Liver (tissue), 9 donors: ENCODE data around the gene CAPN1. TPM values are rescaled to one million over a fixed set of nuclear protein-coding genes. Genes with fewer than 3 reads are reported as not detected.

Experiments used
- DNase-seq: peaks from one replicate; pipeline ENCODE4 v3.0.0-alpha.2; 2017; ENCODE audit warnings: low spot score
- H3K27ac ChIP-seq, 2 donors: one replicate each; pipeline ENCODE4 v1.7.0; 2013; ENCODE audit warnings: inconsistent platforms in 2 of 2, low read length in 2 of 2, control low read depth in 1 of 2, low read depth in 1 of 2, mild to moderate bottlenecking in 1 of 2
- H3K27me3 ChIP-seq, 4 donors: one replicate each; pipeline versions ENCODE4 v1.6.1 to v1.7.0; 2013; ENCODE audit warnings: low read length in 3 of 4, inconsistent platforms in 1 of 4, mild to moderate bottlenecking in 1 of 4, moderate library complexity in 1 of 4; ENCODE audit not compliant: control insufficient read depth in 4 of 4, insufficient read depth in 4 of 4
- H3K36me3 ChIP-seq, 4 donors: one replicate each; pipeline versions ENCODE4 v1.6.1 to v1.7.0; 2013; ENCODE audit warnings: low read length in 3 of 4, mild to moderate bottlenecking in 3 of 4, low read depth in 1 of 4, moderate library complexity in 1 of 4; ENCODE audit not compliant: control insufficient read depth in 4 of 4, insufficient read depth in 3 of 4
- H3K4me1 ChIP-seq, 4 donors: one replicate each; pipeline versions ENCODE4 v1.6.1 to v1.7.0; 2013; ENCODE audit warnings: low read length in 3 of 4, mild to moderate bottlenecking in 3 of 4, moderate library complexity in 1 of 4; ENCODE audit not compliant: control insufficient read depth in 4 of 4, insufficient read depth in 4 of 4
- H3K4me3 ChIP-seq, 3 donors: one replicate each; pipeline versions ENCODE4 v1.6.1 to v1.7.0; 2013; ENCODE audit warnings: low read length in 3 of 3, control low read depth in 1 of 3, low read depth in 1 of 3, mild to moderate bottlenecking in 1 of 3
- H3K9ac ChIP-seq, 2 donors: one replicate each; pipeline ENCODE4 v1.7.0; 2013; ENCODE audit warnings: low read length in 2 of 2, mild to moderate bottlenecking in 2 of 2, moderate library complexity in 2 of 2, control low read depth in 1 of 2, low read depth in 1 of 2
- H3K9me3 ChIP-seq, 4 donors: one replicate each; pipeline versions ENCODE4 v1.6.1 to v1.7.0; 2013; ENCODE audit warnings: low read length in 3 of 4; ENCODE audit not compliant: control insufficient read depth in 4 of 4
- FOXA1 ChIP-seq: IDR thresholded peaks from 2 replicates; pipeline ENCODE4 v1.6.1; 2016; ENCODE audit warnings: antibody characterized with exemption
- FOXA2 ChIP-seq: IDR thresholded peaks from 2 replicates; pipeline ENCODE4 v1.6.1; 2016; ENCODE audit warnings: antibody characterized with exemption
- GABPA ChIP-seq, 2 donors: IDR thresholded peaks in 1 of 2; conservative IDR thresholded peaks in 1 of 2; 2 replicates each; pipeline ENCODE4 v1.6.1; 2016; ENCODE audit warnings: antibody characterized with exemption in 2 of 2, mild to moderate bottlenecking in 1 of 2, moderate library complexity in 1 of 2
- HNF4A ChIP-seq, 2 donors: conservative IDR thresholded peaks; 2 replicates each; pipeline ENCODE4 v1.6.1; 2016; ENCODE audit warnings: antibody characterized with exemption in 2 of 2, mild to moderate bottlenecking in 2 of 2
- HNF4G ChIP-seq: IDR thresholded peaks from 2 replicates; pipeline ENCODE4 v1.6.1; 2016; ENCODE audit warnings: antibody characterized with exemption
- JUND ChIP-seq, 2 donors: IDR thresholded peaks; 2 replicates each; pipeline ENCODE4 v1.6.1; 2016; ENCODE audit warnings: antibody characterized with exemption in 2 of 2
- NR2F2 ChIP-seq: IDR thresholded peaks from 2 replicates; pipeline ENCODE4 v1.6.1; 2016; ENCODE audit warnings: antibody characterized with exemption
- RAD21 ChIP-seq, 2 donors: IDR thresholded peaks; 2 replicates each; pipeline ENCODE4 v1.6.1; 2016; ENCODE audit warnings: antibody characterized with exemption in 2 of 2, mild to moderate bottlenecking in 2 of 2
- RXRA ChIP-seq, 2 donors: IDR thresholded peaks; 2 replicates each; pipeline ENCODE4 v1.6.1; 2017 to 2018; ENCODE audit warnings: antibody characterized with exemption in 2 of 2, mild to moderate bottlenecking in 1 of 2
- SP1 ChIP-seq: IDR thresholded peaks from 2 replicates; pipeline ENCODE4 v1.6.1; 2018; ENCODE audit warnings: antibody characterized with exemption, mild to moderate bottlenecking
- YY1 ChIP-seq: IDR thresholded peaks from 2 replicates; pipeline ENCODE4 v1.6.1; 2016; ENCODE audit warnings: antibody characterized with exemption, mild to moderate bottlenecking
- WGBS: extraction: QIAGEN DNeasy Blood & Tissue Kit; methylation state at CpG from one replicate; pipeline ENCODE4 v1.1.7; 2013; 5-methylcytosine and 5-hydroxymethylcytosine counted together
- polyA plus RNA-seq, 2 donors: library from polyadenylated mRNA; stranded (reverse) in 1 of 2; unstranded in 1 of 2; fragments of 200-250 nt in 1 of 2; fragments of >200 nt in 1 of 2; fragmentation: Nextera tagmentation in 1 of 2; extraction: Ambion mirVana in 1 of 2; gene quantifications; one replicate each; pipeline versions ENCODE4 v1.2.1 to v1.2.3, GENCODE V29; 2013 to 2015
- total RNA-seq, 2 donors: library from RNA; depleted of rRNA; stranded (reverse); fragments of >200 nt; gene quantifications; one replicate each; pipeline ENCODE4 v1.2.3, GENCODE V29; 2014
- TF ChIP-seq, protein P1 (sequence below): IDR thresholded peaks from 2 replicates; pipeline ENCODE4 v1.6.1; 2016; ENCODE audit warnings: antibody characterized with exemption, mild to moderate bottlenecking
- TF ChIP-seq, protein P2 (sequence below): fragments of 150-350 bp; IDR thresholded peaks from 2 replicates; pipeline ENCODE4 v1.5.1; 2017; ENCODE audit warnings: improper control_type of control experiment, low read depth, low read length; ENCODE audit not compliant: missing input control
- TF ChIP-seq, protein P3 (sequence below): IDR thresholded peaks from 2 replicates; pipeline ENCODE4 v1.6.1; 2016; ENCODE audit warnings: antibody characterized with exemption
- TF ChIP-seq, protein P4 (sequence below): IDR thresholded peaks from 2 replicates; pipeline ENCODE4 v1.6.1; 2016; ENCODE audit warnings: antibody characterized with exemption
- TF ChIP-seq, protein P5 (sequence below): IDR thresholded peaks from 2 replicates; pipeline ENCODE4 v1.6.1; 2016; ENCODE audit warnings: antibody characterized with exemption
- donor health status: healthy.
- donor health status: healthy.
- donor health status: healthy.
- donor health status: healthy.
- donor health status: healthy.

The CAPN1 gene
- total and polyA plus RNA-seq, 4 donors: 39.6 to 183 (median 65.1) TPM

DNA sequence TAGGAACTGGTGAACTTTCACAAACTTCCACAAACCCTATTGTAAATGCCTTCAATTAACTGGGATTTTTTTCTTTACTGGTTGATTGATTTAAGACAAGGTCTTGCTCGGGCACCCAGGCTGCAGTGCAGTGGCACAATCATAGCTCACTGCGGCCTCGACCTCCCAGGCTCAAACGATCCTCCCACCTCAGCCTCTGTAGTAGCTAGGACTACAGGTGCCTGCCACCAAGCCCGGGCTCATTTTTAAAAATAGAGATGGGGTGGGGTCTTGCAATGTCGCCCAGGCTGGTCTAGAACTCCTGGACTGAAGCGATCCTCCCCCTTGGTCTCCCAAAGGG lies 44.3 kb downstream of the CAPN1 start:
- H3K4me3 ChIP-seq: peak overlapping the region; percentile 41 to 61 (median 44)
- TF ChIP-seq JUND (IDR thresholded peaks at IDR 0.05): no peak
- no peak for TF ChIP-seq RAD21 (IDR thresholded peaks at IDR 0.05)
- TF ChIP-seq YY1: no peak
- TF ChIP-seq FOXA1: no peak
- TF ChIP-seq, protein P1, sequence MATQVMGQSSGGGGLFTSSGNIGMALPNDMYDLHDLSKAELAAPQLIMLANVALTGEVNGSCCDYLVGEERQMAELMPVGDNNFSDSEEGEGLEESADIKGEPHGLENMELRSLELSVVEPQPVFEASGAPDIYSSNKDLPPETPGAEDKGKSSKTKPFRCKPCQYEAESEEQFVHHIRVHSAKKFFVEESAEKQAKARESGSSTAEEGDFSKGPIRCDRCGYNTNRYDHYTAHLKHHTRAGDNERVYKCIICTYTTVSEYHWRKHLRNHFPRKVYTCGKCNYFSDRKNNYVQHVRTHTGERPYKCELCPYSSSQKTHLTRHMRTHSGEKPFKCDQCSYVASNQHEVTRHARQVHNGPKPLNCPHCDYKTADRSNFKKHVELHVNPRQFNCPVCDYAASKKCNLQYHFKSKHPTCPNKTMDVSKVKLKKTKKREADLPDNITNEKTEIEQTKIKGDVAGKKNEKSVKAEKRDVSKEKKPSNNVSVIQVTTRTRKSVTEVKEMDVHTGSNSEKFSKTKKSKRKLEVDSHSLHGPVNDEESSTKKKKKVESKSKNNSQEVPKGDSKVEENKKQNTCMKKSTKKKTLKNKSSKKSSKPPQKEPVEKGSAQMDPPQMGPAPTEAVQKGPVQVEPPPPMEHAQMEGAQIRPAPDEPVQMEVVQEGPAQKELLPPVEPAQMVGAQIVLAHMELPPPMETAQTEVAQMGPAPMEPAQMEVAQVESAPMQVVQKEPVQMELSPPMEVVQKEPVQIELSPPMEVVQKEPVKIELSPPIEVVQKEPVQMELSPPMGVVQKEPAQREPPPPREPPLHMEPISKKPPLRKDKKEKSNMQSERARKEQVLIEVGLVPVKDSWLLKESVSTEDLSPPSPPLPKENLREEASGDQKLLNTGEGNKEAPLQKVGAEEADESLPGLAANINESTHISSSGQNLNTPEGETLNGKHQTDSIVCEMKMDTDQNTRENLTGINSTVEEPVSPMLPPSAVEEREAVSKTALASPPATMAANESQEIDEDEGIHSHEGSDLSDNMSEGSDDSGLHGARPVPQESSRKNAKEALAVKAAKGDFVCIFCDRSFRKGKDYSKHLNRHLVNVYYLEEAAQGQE: no peak
- no peaks in the 10 kb centered on the region for H3K27me3 ChIP-seq
- H3K27ac ChIP-seq: no peak overlapping the region
- DNase-seq: no peak
- 57% methylated on average over 7 of the region's 7 CpGs for WGBS
- peaks cover 0 to 14% (median 9%) of the 10 kb centered on the region in 4 donors for H3K4me1 ChIP-seq
- H3K9ac ChIP-seq: peak overlapping the region; percentile 26 to 67
- no peaks in the 10 kb centered on the region for H3K9me3 ChIP-seq
- H3K36me3 ChIP-seq: peaks cover 0 to 2% (median 0%) of the 10 kb centered on the region in 4 donors

DNA sequence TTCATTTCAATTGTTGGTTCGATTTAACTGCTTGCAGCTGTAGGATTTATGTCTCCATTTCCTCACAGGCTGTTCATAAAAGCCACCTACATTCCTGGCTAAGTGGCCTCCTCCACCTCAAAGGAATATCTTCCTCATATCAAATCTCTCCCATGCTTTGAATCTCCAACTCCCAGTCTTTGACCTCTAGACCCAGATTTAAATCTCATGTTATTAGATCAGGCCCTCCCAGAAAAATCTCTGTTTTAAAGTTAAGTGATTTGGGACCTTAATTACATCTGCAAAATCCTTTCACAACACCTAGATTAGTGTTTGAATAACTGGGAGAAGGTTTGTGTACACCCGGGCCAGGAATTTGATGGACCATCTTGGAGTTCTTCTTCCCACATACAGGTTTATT lies 46.2 kb downstream of the CAPN1 start:
- no peaks in the 10 kb centered on the region for H3K27me3 ChIP-seq
- DNase-seq: no peak
- no peaks in the 10 kb centered on the region for H3K9me3 ChIP-seq
- H3K36me3 ChIP-seq: peaks cover 0 to 2% (median 0%) of the 10 kb centered on the region in 4 donors
- TF ChIP-seq, protein P2, sequence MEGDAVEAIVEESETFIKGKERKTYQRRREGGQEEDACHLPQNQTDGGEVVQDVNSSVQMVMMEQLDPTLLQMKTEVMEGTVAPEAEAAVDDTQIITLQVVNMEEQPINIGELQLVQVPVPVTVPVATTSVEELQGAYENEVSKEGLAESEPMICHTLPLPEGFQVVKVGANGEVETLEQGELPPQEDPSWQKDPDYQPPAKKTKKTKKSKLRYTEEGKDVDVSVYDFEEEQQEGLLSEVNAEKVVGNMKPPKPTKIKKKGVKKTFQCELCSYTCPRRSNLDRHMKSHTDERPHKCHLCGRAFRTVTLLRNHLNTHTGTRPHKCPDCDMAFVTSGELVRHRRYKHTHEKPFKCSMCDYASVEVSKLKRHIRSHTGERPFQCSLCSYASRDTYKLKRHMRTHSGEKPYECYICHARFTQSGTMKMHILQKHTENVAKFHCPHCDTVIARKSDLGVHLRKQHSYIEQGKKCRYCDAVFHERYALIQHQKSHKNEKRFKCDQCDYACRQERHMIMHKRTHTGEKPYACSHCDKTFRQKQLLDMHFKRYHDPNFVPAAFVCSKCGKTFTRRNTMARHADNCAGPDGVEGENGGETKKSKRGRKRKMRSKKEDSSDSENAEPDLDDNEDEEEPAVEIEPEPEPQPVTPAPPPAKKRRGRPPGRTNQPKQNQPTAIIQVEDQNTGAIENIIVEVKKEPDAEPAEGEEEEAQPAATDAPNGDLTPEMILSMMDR: no peak
- no peak overlapping the region for H3K27ac ChIP-seq
- no peak overlapping the region for H3K4me3 ChIP-seq
- 89% methylated on average over 2 of the region's 2 CpGs for WGBS
- H3K4me1 ChIP-seq: peaks cover 0 to 14% (median 6%) of the 10 kb centered on the region in 4 donors
- H3K9ac ChIP-seq: no peak overlapping the region

DNA sequence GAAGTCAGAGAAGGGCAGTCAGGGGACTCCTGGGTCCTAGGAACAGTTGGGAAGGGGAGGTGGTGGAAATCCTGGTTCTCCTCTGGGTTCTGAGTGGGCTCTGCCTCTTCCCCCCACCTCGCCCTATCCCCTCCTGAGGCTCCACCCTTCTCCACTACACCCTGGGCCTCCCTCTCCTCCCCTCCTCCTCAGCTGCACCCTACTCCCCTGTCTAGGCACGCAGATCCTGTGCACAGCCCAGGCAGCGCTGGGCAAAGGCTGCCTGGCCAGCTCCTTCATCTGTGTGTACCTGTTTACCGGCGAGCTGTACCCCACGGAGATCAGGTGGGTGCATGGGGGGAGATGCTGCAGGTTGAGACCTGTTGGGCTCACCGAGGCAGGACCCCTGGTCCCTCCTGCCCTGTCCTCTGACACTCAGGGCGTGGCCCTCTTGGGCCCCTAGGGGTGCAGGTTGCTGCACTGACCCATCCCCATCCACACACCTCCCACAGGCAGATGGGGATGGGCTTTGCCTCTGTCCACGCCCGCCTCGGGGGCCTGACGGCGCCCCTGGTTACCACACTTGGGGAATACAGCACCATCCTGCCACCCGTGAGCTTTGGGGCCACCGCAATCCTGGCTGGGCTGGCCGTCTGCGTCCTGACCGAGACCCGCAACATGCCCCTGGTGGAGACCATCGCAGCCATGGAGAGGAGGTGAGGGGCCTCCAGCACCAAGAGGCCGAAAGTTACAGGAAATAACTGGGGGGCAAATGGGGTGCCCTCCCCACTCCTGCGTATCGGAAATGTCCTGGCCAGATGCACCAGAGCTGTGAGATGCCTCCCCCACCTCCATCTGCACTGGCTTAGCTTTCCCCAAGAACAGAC lies 54.7 kb downstream of the CAPN1 start:
- no peak overlapping the region for H3K4me3 ChIP-seq
- H3K36me3 ChIP-seq: no peaks in the 10 kb centered on the region
- H3K9me3 ChIP-seq: no peaks in the 10 kb centered on the region
- H3K27me3 ChIP-seq: no peaks in the 10 kb centered on the region
- H3K4me1 ChIP-seq: no peaks in the 10 kb centered on the region
- WGBS: 89% methylated on average over 23 of the region's 23 CpGs
- no peak overlapping the region for H3K27ac ChIP-seq
- DNase-seq: no peak
- H3K9ac ChIP-seq: no peak overlapping the region
- TF ChIP-seq FOXA1 (no peak), HNF4G (no peak), RXRA (IDR thresholded peaks at IDR 0.05) (no peak), HNF4A (conservative IDR thresholded peaks at IDR 0.05) (no peak), FOXA2 (no peak), GABPA (IDR thresholded peaks at IDR 0.05 in 1 of 2, conservative IDR thresholded peaks at IDR 0.05 in 1 of 2) (no peak), SP1 (no peak), YY1 (no peak), NR2F2 (no peak)
- TF ChIP-seq, protein P3, sequence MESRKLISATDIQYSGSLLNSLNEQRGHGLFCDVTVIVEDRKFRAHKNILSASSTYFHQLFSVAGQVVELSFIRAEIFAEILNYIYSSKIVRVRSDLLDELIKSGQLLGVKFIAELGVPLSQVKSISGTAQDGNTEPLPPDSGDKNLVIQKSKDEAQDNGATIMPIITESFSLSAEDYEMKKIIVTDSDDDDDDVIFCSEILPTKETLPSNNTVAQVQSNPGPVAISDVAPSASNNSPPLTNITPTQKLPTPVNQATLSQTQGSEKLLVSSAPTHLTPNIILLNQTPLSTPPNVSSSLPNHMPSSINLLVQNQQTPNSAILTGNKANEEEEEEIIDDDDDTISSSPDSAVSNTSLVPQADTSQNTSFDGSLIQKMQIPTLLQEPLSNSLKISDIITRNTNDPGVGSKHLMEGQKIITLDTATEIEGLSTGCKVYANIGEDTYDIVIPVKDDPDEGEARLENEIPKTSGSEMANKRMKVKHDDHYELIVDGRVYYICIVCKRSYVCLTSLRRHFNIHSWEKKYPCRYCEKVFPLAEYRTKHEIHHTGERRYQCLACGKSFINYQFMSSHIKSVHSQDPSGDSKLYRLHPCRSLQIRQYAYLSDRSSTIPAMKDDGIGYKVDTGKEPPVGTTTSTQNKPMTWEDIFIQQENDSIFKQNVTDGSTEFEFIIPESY: no peak
- TF ChIP-seq, protein P4, sequence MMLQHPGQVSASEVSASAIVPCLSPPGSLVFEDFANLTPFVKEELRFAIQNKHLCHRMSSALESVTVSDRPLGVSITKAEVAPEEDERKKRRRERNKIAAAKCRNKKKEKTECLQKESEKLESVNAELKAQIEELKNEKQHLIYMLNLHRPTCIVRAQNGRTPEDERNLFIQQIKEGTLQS: no peak
- TF ChIP-seq, protein P5, sequence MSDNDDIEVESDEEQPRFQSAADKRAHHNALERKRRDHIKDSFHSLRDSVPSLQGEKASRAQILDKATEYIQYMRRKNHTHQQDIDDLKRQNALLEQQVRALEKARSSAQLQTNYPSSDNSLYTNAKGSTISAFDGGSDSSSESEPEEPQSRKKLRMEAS: no peak
- TF ChIP-seq, protein P2: no peak
